Activated T-helper 1 cell treated with anti-CD3 and anti-CD28 coated beads, Interleukin-12 subunit alpha, Interleukin-12 subunit beta, Interleukin-2, Interleukin-4 antibody, amounts not matched to agents 30 ng/mL and 10 ng/mL and 1 ng/mL, durations not matched to agents 14 hours and 24 hours and 36 hours (primary cell): ENCODE results near the gene IGF1R. TPM values are rescaled to one million over a fixed set of nuclear protein-coding genes. Genes with fewer than 3 reads are reported as not detected.

Experiments
- DNase-seq: peaks from one replicate; pipeline ENCODE4 v3.0.0; 2021; ENCODE audit warnings: low spot score
- H3K27ac Mint-ChIP-seq: one replicate; pipeline ENCODE4 v1.8.0; 2021; ENCODE audit warnings: mild to moderate bottlenecking, mixed read lengths
- H3K27me3 Mint-ChIP-seq: one replicate; pipeline ENCODE4 v1.8.0; 2022; ENCODE audit warnings: mild to moderate bottlenecking, moderate library complexity, mixed read lengths; ENCODE audit not compliant: insufficient read depth
- H3K36me3 Mint-ChIP-seq: one replicate; pipeline ENCODE4 v1.8.0; 2021; ENCODE audit warnings: low read depth, mixed read lengths
- H3K4me1 Mint-ChIP-seq: one replicate; pipeline ENCODE4 v1.8.0; 2021; ENCODE audit warnings: low read depth, mixed read lengths
- H3K4me3 Mint-ChIP-seq: one replicate; pipeline ENCODE4 v1.8.0; 2021; ENCODE audit warnings: mild to moderate bottlenecking, moderate library complexity, mixed read lengths
- H3K9me3 Mint-ChIP-seq: one replicate; pipeline ENCODE4 v1.8.0; 2021; ENCODE audit warnings: mixed read lengths
- intact Hi-C: fragments of 100-400 bp; cut with micrococcal nuclease; formaldehyde crosslinking; loops from one replicate; pipeline ENCODE4 v1.15.1; 2024
- total RNA-seq: library from RNA; stranded (reverse); gene quantifications from 2 replicates; pipeline ENCODE4 v1.2.3, GENCODE V29; 2022

IGF1R gene
- total RNA-seq, 1 donor from 2014 or later = 38.7 TPM

DNA sequence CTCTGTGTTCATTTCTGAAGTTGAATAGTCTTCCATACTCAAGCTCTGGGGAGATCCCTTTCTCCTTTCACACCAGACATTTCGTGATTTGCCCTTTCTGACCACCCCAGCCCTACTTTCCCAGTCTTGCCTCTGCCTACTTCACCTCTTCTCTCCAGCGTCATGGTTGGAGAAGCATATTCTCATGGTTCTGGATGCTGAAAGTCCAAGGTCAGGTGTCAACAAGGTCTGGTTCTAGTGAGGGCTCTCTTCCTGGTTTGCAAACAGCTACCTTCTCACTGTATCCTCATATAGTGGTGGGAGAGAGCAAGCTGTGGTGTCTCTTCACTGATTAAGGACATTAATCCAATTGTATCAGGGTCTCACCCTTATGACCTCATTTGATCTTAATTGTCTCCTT lies 169.4 kb downstream of the IGF1R start:
- no peak overlapping the region for H3K4me3 Mint-ChIP-seq
- intact Hi-C loops = no loop called here
- peaks cover 18% of the 10 kb centered on the region for H3K9me3 Mint-ChIP-seq
- H3K36me3 Mint-ChIP-seq = peaks cover 1% of the 10 kb centered on the region
- H3K27me3 Mint-ChIP-seq = no peaks in the 10 kb centered on the region
- no peak overlapping the region for H3K27ac Mint-ChIP-seq
- no peak for DNase-seq
- H3K4me1 Mint-ChIP-seq = no peaks in the 10 kb centered on the region

DNA sequence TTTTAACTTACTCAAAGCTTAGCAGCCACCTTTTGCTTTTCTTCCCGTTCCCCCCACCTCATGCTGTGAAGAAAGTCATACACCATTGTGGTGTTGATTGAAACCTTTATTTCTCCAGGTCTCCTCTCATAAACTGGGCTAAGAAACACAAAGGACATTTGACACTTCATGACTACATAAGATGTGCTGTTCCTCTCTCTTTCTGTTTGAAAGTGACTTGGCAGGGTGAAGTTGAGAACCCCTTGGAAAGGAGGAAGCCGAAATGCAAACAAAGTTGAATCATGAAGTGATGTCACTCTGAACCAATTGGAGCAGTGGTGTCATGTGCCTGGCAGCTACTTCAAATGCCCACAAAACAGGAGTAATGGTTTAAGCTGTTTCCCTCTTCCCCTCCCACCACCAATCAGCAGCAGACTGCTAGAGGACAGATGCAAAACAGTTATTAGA lies 174.7 kb downstream of the IGF1R start:
- H3K36me3 Mint-ChIP-seq = peaks cover 5% of the 10 kb centered on the region
- H3K4me3 Mint-ChIP-seq = no peak overlapping the region
- H3K27ac Mint-ChIP-seq = no peak overlapping the region
- no peaks in the 10 kb centered on the region for H3K27me3 Mint-ChIP-seq
- DNase-seq = no peak
- intact Hi-C loops = no loop called here
- H3K4me1 Mint-ChIP-seq = no peaks in the 10 kb centered on the region
- peaks cover 32% of the 10 kb centered on the region for H3K9me3 Mint-ChIP-seq

DNA sequence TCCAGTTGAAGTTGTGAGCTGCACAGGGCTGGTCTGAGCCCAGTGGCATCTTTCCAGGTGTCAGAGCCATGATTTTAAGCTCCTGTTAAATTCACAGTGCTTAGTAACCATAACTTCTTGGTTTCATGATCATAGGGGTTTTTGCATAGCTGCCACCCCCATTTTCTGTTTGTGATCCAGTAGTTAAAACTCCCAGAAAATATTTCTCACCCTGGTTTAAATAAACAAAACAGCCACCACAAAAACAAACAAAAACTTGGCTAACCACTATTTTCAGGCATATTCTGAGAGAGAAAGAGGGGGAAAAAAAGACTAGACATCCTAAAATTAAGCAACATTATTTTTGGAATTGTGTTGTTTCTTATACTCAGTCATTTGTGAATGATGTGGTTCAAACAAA lies 175.3 kb downstream of the IGF1R start:
- H3K4me1 Mint-ChIP-seq = no peaks in the 10 kb centered on the region
- peaks cover 5% of the 10 kb centered on the region for H3K36me3 Mint-ChIP-seq

DNA sequence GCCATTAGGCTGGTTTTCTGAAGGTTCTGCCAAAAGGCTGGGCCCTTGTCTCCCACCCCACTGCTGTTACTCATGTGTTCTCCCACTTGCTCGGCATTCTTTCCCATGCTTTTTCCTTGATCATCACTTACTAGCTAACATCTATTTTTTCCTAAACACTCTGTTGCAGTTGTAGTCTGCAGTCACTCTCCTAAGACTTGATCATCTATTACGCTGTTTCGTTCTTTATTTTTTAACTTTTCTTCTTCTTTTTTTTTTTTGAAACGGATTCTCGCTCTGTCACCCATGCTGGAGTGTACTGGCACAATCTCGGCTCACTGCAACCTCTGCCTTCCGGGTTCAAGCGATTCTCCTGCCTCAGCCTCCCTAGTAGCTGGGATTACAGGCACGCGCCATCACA lies 176.3 kb downstream of the IGF1R start:
- Mint-ChIP-seq H3K9me3 (peaks cover 42% of the 10 kb centered on the region), H3K27ac (no peak overlapping the region), H3K4me3 (no peak overlapping the region), H3K36me3 (peaks cover 5% of the 10 kb centered on the region), H3K4me1 (no peaks in the 10 kb centered on the region), H3K27me3 (no peaks in the 10 kb centered on the region)
- intact Hi-C loops = no loop called here
- DNase-seq = no peak

More for the DNA sequence above, 175.3 kb downstream of the IGF1R start:
- H3K9me3 Mint-ChIP-seq = peaks cover 36% of the 10 kb centered on the region
- no peak overlapping the region for H3K4me3 Mint-ChIP-seq
- DNase-seq = no peak
- no peak overlapping the region for H3K27ac Mint-ChIP-seq
- H3K27me3 Mint-ChIP-seq = no peaks in the 10 kb centered on the region
- intact Hi-C loops = no loop called here

DNA sequence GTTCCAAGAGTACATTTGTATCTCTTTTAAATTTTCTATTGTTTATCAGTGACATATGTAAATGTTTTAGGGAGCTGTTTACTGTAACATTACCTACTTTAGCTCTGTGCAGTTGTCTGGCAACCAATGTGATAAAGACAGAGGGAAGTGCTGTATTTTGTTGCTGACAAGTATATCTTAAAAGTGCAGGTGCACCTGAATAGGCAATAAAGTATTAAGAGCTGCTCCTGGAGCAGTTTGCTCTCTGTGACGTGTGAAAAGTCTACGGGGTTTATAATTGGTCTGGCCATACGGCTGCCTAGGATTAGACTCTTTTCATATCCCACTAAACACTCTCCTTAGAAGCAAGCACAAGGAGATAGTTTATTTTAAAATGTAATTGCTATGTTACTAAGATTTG lies 178.3 kb downstream of the IGF1R start:
- Mint-ChIP-seq H3K4me3 (no peak overlapping the region), H3K27ac (no peak overlapping the region), H3K4me1 (no peaks in the 10 kb centered on the region), H3K36me3 (peaks cover 14% of the 10 kb centered on the region), H3K27me3 (no peaks in the 10 kb centered on the region), H3K9me3 (peaks cover 49% of the 10 kb centered on the region)
- intact Hi-C loops = no loop called here
- no peak for DNase-seq

DNA sequence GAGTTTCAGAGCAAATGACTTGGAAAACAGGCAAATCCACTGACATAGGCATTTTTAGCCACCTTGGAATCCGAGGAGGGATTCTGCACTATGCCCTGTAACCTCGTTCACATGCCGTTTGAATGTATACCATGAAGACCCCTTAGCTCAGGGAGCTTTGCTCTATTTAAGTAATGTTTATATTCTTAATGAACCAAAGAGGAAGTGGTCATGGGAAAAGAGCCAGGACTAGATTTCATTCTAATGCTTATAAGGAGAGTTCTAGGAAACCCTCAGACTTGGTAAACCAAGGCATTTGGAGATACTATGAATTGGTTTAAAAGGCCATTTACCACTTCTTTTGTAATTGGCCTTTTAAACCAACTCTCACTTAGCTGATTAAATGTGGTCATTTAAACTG lies 178.9 kb downstream of the IGF1R start:
- no peak overlapping the region for H3K4me3 Mint-ChIP-seq
- H3K36me3 Mint-ChIP-seq = peaks cover 16% of the 10 kb centered on the region

DNA sequence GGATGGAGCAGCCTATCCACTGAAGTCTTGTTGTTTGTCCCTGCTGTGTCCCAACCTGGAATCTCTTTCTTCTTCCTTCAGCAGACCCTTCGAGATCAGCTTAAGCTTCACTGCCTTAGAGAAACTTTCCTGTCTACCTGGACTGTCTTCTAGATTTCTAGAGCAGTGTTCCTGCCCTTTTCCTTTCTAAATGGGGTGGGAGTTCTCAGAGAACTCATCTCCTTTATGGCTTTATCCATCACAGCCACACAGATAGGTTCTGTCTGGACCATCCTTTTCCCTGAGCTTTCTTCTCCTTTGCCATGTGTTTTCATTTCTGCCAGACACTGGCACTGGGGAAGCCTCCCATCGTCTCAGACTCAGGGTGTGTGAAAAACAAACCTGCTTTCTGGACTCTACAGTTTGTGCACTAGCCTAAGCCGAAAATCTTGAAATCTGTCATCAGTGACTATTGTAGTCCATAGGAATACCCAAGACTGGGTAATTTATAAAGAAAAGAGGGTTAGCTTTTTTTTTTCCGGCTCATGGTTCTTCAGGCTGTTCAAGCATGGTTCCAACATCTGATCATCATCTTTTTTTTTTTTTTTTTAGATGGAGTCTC lies 181.8 kb downstream of the IGF1R start:
- H3K27me3 Mint-ChIP-seq = no peaks in the 10 kb centered on the region
- peaks cover 57% of the 10 kb centered on the region for H3K9me3 Mint-ChIP-seq
- intact Hi-C loops = no loop called here
- peaks cover 14% of the 10 kb centered on the region for H3K36me3 Mint-ChIP-seq
- DNase-seq = no peak
- H3K27ac Mint-ChIP-seq = no peak overlapping the region
- H3K4me1 Mint-ChIP-seq = no peaks in the 10 kb centered on the region
- H3K4me3 Mint-ChIP-seq = no peak overlapping the region

More for the DNA sequence above, 178.9 kb downstream of the IGF1R start:
- no peaks in the 10 kb centered on the region for H3K27me3 Mint-ChIP-seq
- H3K27ac Mint-ChIP-seq = no peak overlapping the region
- no peak for DNase-seq
- no peaks in the 10 kb centered on the region for H3K4me1 Mint-ChIP-seq
- intact Hi-C loops = no loop called here
- H3K9me3 Mint-ChIP-seq = peaks cover 55% of the 10 kb centered on the region

DNA sequence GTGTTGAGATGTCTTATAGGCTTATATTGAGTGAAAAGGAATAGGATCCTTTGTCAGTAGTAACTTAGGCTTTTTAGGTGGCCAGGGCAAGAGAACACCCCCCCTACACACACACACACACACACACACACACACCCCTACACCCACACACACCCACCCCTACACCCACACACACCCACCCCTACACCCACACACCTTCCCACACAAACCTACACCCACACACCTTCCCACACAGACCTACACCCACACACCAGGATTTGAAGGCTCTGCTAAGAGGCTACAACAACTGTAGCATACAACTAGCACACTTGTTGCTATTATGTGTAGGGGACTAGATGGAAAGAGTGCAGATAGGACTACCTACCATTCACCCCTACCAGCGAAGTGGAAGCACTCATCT lies 186.6 kb downstream of the IGF1R start:
- H3K36me3 Mint-ChIP-seq = peaks cover 7% of the 10 kb centered on the region
- H3K4me1 Mint-ChIP-seq = peaks cover under 1% of the 10 kb centered on the region
- no peak for DNase-seq
- no peaks in the 10 kb centered on the region for H3K27me3 Mint-ChIP-seq
- no peak overlapping the region for H3K27ac Mint-ChIP-seq
- intact Hi-C loops = no loop called here
- H3K4me3 Mint-ChIP-seq = no peak overlapping the region
- peaks cover 37% of the 10 kb centered on the region for H3K9me3 Mint-ChIP-seq

DNA sequence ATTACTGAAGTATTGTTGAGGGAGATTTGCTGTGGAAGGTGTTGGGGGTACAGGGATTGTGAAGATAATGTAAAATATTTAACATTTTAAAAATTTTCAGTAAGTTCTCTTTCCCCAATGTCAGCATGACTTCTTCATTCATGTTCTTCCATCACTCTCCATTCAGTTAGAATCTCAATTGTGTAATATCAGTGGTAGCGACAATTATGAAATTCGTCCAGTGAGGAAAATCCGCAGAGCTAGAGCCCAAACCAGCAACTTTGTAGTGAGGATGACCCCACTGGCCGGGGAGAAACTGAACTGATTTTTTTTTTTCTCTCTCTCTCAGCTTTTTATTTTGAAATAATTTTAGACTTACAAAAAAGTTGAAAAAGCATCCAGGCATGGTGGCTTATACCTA lies 187.5 kb downstream of the IGF1R start:
- no peaks in the 10 kb centered on the region for H3K27me3 Mint-ChIP-seq
- no peak for DNase-seq
- peaks cover 30% of the 10 kb centered on the region for H3K9me3 Mint-ChIP-seq
- H3K27ac Mint-ChIP-seq = no peak overlapping the region
- H3K4me3 Mint-ChIP-seq = no peak overlapping the region
- intact Hi-C loops = no loop called here
- H3K36me3 Mint-ChIP-seq = peaks cover 6% of the 10 kb centered on the region
- H3K4me1 Mint-ChIP-seq = peaks cover 3% of the 10 kb centered on the region

DNA sequence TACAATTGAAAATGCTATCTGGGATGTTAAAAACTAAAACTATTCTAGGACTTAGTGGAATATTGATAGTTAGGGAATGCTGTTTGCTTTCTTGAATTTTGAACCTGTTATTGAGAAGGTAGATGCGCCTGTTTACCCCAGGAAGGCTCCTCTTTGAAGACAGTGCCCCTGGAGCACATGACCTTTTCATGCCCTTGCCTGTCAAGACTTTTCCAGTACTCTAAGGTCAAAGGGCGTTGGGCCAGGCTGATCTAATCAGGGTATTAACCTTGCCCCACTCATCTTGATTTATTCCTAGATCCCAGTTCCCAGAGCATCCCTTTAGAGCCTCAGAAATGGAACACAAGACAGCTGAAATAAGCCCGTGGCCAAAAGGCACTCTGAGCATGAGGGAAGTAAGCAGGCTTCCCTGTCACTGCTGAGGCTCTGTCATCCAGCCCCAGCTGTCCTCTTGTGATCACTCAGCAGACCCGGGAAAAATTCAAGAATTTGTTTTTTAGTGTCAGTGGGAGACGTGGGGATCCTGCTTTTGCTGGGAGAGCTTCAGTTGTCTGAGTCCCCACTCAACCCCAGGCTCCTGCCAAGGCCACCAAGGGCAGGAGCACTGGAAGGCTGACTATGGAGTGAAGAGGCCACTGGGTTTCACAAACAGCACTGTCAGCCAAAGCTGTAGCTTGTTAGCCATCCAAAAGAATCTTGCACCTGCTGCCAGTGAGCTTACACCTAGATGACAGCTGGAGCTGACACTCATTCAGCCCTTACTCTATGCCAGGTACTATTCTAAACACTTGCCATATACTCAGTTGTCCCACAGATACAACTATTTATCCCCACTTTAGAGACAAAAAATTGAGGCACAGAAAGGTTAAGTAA lies 190.3 kb downstream of the IGF1R start:
- H3K27me3 Mint-ChIP-seq = no peaks in the 10 kb centered on the region
- no peak overlapping the region for H3K27ac Mint-ChIP-seq
- intact Hi-C loops = no loop called here
- H3K4me3 Mint-ChIP-seq = no peak overlapping the region
- H3K36me3 Mint-ChIP-seq = no peaks in the 10 kb centered on the region
- peaks cover 11% of the 10 kb centered on the region for H3K4me1 Mint-ChIP-seq
- H3K9me3 Mint-ChIP-seq = peaks cover 7% of the 10 kb centered on the region
- DNase-seq = no peak

DNA sequence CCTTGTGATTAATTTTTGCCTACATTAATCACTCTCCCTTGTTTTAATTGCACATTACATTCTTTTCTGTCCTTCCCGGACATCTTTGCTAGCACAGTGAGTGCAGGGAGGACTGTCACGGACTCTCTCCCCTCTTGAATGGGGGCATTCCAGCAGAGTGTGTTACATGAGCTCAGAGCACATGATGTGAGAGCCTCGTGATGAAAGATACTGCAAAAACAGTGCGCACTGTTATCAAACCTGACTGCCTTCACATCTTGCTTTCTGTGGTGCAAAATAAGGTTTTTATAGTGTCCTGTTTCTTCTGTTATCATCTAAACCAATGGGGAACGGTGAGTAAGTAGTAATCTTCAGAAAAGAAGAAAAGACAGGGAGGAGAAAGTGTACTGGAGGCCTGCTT lies 191.7 kb downstream of the IGF1R start:
- intact Hi-C loops = no loop called here
- no peak for DNase-seq
- Mint-ChIP-seq H3K27me3 (no peaks in the 10 kb centered on the region), H3K4me3 (no peak overlapping the region), H3K27ac (peak overlapping the region; percentile 40), H3K36me3 (no peaks in the 10 kb centered on the region), H3K4me1 (peaks cover 15% of the 10 kb centered on the region), H3K9me3 (peaks cover 4% of the 10 kb centered on the region)

DNA sequence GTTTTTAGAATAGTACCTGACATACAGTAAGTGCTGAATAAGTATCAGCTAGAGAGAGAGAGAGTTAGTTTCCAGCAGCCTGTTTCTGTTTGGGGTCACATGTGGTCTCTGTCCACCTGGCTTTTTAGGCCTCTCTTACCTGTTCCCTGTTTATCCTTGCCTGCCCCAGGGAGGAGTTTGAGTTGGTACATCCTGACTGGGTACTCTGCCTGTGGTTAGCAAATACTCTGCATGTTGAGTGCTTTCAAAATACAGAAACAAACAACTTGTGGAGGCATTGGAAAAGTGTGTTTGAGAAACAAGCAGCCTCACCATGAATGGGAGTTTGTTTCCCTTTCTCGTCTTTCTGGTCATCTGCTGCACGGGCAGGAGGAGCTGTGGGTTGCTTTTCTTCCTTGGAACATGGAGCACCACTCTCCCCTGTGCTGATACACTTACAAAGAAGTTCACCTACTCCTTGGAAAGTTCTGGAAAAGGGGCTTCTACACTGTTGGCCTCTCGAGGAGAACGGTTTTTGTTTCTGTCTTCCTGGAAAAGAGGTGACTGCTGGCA lies 193.2 kb downstream of the IGF1R start:
- intact Hi-C loops = no loop called here
- H3K4me1 Mint-ChIP-seq = peaks cover 22% of the 10 kb centered on the region
- no peak overlapping the region for H3K4me3 Mint-ChIP-seq
- no peaks in the 10 kb centered on the region for H3K27me3 Mint-ChIP-seq
- H3K9me3 Mint-ChIP-seq = peaks cover 4% of the 10 kb centered on the region
- H3K27ac Mint-ChIP-seq = no peak overlapping the region
- H3K36me3 Mint-ChIP-seq = no peaks in the 10 kb centered on the region
- no peak for DNase-seq
